GM21528 (cell line): ENCODE data around the gene MRPS5.

Experiments used
- ATAC-seq: cut with Tn5 transposase; IDR thresholded peaks from one replicate; pipeline ENCODE4 v1.9.1; 2021; ENCODE audit warnings: mild to moderate bottlenecking, moderate library complexity; ENCODE audit not compliant: unreplicated experiment, low FRiP score

MRPS5 gene

DNA sequence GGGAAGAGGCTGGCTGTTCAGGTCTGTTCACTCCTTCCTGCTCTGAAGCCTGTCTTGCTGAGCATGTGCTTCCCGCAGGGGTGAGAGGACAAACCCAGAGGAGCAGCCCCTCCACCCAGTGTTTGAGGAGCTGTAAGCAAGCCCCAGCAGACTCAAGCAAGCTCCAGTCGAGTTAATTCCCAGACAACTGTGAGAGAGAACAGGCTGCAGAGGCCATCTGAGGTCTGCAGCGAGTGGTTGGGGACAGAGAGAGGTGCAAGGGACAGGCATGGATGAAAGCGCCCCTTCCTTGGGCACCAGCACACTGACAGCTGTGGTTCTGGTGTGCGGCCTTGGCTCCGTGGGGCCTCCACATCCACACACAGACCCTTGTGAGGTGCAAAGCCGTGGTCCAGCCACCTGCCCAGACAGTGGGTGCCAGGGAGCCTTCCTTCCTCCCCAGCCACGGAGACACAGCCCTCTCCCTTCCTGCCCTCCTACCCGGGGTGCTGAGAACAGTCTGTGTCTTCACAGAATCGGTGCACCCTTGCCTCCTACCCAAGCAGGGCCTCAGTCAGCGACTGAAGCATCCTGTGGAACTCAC is 59.9 kb downstream of the MRPS5 start:
- ATAC-seq = no peak

GRCh38 chr2:95061119-95061512 is 60.5 kb downstream of the MRPS5 start:
- ATAC-seq = no peak

- ATAC-seq = no peak
Measured at GRCh38 chr2:95060446-95061118, 61.0 kb downstream of the MRPS5 start.

GRCh38 chr2:95059656-95060370 is 61.8 kb downstream of the MRPS5 start:
- no peak for ATAC-seq

- ATAC-seq = no peak
Measured at GRCh38 chr2:95058989-95059641, 62.5 kb downstream of the MRPS5 start.

DNA sequence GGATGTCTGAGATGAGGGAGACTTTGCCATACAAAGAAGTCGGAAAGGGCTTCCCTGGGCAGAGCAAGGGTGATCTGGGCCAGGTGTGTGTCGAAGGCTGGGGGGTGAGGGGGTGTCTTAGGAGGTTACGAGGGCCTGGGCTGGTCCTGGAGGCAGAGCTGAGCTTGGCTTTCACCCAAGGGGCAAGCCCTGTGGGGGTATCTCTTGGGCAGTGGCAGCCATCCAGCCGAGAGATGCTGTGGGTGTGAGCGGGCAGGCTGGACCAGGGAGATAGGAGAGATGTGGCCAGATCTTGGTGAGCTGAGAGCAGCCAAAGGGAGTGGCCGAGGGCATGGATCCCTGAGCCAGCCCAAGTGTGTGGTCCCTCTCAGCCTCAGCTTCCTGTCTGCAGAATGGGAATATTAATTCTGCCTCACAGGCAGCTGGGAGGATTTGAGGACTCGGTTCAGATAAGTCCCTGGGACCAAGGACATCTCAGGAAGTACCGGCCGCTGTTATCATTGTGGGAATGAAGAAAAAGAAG is 63.1 kb downstream of the MRPS5 start:
- ATAC-seq = no peak

DNA sequence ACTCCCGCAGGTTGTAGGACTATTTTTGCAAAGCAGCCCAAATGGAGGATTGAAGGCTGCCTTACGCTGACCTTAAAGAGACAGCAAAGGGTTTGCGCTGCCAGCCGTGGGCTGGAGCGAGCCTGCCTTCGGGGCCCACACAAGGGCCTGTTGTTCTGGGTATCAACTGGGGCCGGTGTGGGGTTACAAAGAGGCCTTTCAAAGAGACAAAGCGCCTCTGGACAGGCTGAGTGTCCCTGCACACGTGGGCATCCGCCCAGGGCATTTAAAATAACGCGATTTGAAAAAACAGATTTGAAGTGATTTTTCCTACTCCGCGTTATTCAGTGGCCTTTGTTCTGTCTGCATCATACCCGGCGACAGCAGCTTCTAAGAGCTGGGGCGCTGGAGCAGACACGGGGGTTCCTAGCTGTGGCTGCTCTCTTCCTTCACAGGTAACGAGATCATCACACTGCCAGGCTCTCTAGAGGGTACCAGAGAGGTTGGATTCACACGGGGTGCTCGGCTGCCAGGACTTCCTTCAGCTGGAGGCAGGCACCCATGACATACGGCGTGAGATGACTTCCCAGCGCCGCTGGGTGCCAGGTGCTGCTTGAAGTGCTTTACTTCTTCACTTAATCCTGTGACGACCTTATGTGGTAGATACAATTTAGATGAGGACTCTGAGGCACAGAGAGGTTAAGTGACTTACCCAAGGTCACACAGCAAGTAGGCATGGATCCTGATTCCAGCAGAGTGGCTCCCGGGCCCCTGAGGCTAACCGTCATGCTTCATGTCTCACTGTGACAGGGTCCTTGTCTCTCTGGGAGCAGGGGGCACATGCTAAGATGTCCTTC is 63.9 kb downstream of the MRPS5 start:
- no peak for ATAC-seq

DNA sequence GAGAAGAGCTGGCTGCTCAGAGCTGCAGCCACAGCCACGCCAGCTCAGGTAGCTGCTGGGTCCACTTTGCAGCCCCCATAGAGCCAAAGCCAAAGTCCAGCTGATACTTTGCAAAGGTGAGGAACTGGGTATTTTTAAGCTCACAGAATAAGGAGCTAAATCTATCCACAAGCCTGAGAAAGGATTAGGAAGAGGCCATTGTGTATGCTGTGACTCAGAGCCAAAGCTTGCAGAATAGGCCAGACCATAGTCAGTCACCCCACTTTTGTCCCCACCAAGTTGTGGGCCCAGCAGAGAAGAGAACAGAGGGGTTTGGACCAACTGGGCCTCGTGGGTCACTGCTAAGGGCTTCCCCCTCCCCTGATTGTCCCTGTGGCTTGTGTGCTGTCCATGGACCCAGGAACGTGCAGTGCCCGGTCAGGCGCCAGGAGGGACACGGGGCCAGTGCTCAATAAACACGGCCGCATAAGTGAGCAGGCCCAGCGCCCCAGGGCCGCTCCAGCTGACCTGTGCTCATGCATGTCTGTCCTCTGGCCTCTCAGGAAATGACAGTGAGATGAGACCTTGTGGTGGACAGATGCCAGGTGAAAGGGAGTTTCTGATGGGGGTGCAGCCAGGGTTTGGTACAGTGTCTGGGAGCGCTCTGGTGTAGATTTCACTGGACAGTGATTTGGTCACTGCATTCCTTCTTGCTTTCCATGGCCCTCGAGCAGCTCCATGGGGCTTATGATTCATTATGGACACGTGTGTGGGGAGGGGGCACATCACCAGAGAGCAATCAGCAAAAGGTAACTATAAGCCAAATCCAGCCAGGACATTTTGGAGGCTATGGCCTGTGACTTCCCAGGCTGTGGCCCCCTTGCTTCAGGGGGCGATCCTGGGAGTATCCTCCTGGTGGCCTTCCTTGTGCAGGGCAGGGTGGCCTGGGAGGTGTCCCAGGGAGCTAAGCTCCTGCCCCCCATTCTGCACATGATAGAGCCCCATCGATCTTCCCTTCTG is 64.8 kb downstream of the MRPS5 start:
- ATAC-seq = no peak

GRCh38 chr2:95056044-95056443 is 65.6 kb downstream of the MRPS5 start:
- ATAC-seq = no peak

DNA sequence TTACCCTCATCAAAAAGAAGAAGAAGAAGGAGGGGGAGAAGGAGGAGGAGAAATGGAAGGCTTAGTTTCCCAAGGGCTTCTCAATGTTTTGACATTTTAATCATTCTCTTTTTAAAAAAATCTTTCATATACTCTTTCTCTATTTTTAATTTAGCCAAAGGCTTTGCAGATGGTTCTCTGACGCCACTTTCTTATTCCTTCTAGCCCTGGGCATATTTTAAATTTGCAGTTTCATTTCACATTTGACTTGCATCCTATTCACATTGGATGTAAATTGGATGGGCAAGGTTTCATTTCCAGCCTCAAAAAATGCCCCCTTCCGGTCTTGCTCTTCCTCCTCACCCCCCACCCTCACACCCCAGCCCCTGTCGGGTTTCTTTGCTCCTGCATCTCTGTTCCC is 66.3 kb downstream of the MRPS5 start:
- no peak for ATAC-seq

DNA sequence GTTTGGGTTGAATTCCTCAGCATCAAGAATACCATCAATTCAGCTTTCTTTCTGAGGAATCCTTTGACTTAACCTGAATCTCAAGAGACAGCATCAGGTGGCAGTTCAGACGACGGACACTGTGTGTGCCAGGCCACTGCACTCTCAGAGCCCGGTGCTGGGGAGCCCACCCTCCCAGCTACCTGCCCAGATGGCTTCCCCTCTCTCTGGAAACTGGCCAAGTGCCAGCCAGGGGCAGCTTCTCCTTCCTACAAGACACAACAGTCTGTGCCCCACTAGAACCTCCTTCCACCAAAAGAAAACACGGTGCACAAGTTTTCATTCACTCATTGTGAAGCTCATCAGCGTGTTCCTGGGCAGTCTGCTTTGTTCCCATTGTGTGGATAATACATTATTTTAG is 67.6 kb downstream of the MRPS5 start:
- no peak for ATAC-seq

DNA sequence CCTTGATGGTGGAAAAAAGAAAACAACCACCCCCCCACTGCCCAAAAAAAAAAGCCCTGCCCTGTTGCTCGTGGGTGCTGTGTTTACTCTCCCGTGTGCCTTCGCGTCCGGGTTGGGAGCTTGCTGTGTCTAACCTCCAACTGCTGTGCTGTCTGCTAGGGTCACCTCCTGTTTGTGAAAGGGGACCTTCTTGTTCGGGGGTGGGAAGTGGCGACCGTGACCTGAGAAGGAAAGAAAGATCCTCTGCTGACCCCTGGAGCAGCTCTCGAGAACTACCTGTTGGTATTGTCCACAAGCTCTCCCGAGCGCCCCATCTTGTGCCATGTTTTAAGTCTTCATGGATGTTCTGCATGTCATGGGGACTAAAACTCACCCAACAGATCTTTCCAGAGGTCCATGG is 68.1 kb downstream of the MRPS5 start:
- ATAC-seq = no peak

DNA sequence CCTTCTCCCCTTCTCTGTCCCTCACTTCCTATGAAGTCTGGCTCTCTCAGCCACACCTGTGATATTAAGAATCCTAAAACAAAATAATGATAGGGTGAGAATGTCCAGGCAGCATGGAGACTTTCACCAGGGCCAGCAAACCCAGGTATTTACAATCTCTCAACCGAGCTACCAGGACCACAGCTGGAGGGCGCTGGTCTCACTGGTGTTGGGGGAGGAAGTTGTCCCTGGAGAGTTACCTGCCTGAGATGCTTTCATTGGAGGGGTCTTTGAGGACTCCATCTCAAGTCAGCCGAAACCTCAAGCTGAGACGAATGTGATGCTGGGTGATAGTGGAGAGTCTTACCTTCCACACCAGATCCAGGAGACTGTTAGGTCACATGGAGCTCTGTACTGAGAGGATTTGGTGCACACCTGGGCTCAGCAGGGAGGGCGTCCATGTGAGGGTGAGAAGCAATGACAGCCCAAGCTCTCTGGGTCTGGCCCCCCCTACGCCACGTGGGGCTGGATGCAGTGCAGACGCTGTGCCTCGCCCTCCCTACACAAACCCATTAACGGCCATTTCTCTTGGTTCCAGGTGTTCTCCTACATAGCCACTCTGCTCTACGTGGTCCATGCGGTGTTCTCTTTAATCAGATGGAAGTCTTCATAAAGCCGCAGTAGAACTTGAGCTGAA is 68.7 kb downstream of the MRPS5 start:
- no peak for ATAC-seq

DNA sequence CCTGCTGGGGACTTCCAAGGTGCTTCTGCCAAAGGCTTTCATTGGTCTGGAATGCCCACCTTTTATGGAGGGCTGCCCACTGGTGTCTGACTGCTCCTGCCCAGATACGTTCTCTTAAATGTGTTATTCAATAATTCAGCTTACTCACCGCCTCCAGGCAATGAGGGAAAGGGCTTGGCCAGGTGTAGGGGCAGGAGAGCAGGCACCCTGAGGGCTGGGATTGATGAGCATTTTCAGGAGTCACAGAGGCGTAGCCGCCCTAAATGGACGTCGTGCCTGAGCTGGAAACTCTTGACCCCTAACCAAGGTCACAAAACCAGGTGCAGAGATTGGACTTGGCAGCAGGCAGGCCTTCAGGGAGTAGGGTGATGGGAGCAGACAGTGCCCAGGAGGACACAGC is 69.3 kb downstream of the MRPS5 start:
- ATAC-seq = no peak

DNA sequence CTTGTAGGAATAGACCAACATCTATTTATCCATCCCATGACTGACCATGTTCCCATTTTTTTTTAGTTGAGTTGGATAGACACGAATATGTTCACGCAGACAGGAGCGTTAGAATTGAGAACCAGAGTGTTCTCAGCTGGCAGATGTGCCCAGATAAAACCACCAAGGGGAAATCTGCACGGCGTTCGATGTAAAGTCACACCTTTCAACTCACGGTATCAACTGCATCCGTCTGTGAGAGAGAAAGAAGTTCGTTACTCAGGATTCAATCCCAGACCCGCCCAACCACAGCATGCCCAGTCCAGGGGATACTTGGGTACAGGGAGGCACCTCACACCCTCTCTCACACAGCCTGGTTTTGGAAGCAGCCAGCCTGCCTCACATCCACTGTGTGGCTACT is 70.0 kb downstream of the MRPS5 start:
- ATAC-seq = no peak

- ATAC-seq = no peak
Measured at GRCh38 chr2:95050385-95051300, 71.0 kb downstream of the MRPS5 start.

DNA sequence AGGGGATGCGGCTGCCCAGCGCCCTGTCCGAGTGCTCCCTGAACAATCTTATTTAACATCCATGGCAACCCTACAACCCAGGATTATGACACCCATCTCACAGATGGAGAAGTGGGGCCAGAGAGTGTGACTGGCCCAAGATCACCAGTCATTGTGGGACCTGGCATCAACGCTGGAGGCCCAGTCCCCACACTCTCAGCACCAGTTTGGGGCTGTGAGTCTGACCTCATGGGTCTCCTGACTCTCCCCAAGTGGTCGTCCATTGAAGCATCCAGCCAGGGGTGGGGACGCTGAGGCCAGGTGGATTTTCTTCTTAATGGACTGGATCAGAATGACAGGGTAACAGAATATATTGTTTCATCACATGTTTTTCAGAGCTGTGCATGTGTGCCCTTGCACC is 71.6 kb downstream of the MRPS5 start:
- ATAC-seq = no peak

- ATAC-seq = no peak
Measured at GRCh38 chr2:95049683-95049955, 72.0 kb downstream of the MRPS5 start.
